ENCODE results near the gene DCTPP1. TPM values are rescaled to one million over a fixed set of nuclear protein-coding genes. Genes with fewer than 3 reads are reported as not detected.

DCTPP1 gene
- total and polyA plus RNA-seq, 2 of the 13 experiments (the other 11 are each of a cell fraction or from before 2014, with no cell fraction given), result 54.8 to 74.4 TPM

DNA sequence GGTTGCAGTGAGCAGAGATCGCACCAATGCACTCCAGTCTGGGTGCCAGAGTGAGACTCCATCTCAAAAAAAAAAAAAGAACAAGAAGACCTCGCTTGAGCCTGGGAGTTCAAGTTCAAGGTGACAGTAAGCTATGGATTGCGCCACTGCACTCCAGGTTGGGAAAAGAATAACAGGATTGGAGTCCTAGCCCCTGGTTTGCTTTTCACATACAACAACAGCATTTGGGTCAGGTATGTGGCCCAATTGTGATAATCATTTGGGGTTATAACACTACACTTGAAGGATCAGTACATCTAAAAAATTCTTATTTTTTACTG lies 19.2 kb upstream of the DCTPP1 start (continued):
- TF ChIP-seq TFE3 (CRISPR knock-in tag; IDR thresholded peaks at IDR 0.05) (no peak; the same call in 1 of the 2 replicates), NFYC (CRISPR knock-in tag; IDR thresholded peaks at IDR 0.05) (no peak), NCOA2 (CRISPR knock-in tag; IDR thresholded peaks at IDR 0.05) (0 out of 2 replicates have a peak, but pooled peaks have one; percentile 50), ZFAT (CRISPR knock-in tag; conservative IDR thresholded peaks at IDR 0.05) (no peak), CCAR2 (optimal IDR thresholded peaks at IDR 0.05; ENCODE audit: low read depth, low read length) (no peak), ZNF720 (CRISPR knock-in tag; IDR thresholded peaks at IDR 0.05) (0 out of 2 replicates have a peak, but pooled peaks have one; percentile 59), ZNF333 (CRISPR knock-in tag; IDR thresholded peaks at IDR 0.05; ENCODE audit: borderline replicate concordance) (no peak), HNRNPL (IDR thresholded peaks at IDR 0.05; ENCODE audit: low read depth, low read length) (no peak), ZNF430 (CRISPR knock-in tag; IDR thresholded peaks at IDR 0.05) (0 out of 2 replicates have a peak, but pooled peaks have one; percentile 49), ZNF12 (CRISPR knock-in tag; IDR thresholded peaks at IDR 0.05) (0 out of 2 replicates have a peak, but pooled peaks have one; percentile 22), HMG20B (CRISPR knock-in tag; conservative IDR thresholded peaks at IDR 0.05) (peak; percentile 71; the same call in 1 of the 2 replicates), ZNF552 (CRISPR knock-in tag; IDR thresholded peaks at IDR 0.05; ENCODE audit: borderline replicate concordance) (0 out of 2 replicates have a peak, but pooled peaks have one; percentile 6), NCOR1 (IDR thresholded peaks at IDR 0.05; ENCODE audit: borderline replicate concordance, low read length) (peak; percentile 93), ZNF773 (CRISPR knock-in tag; IDR thresholded peaks at IDR 0.05; ENCODE audit: borderline replicate concordance) (no peak), ZNF235 (CRISPR knock-in tag; IDR thresholded peaks at IDR 0.05; ENCODE audit: borderline replicate concordance) (no peak), ZNF180 (CRISPR knock-in tag; IDR thresholded peaks at IDR 0.05; ENCODE audit: borderline replicate concordance, low read depth) (no peak), SKI (IDR thresholded peaks at IDR 0.05; ENCODE audit: partially characterized antibody) (peak; percentile 95), ZNF329 (CRISPR knock-in tag; IDR thresholded peaks at IDR 0.05; ENCODE audit: low read depth) (no peak), AHR (CRISPR knock-in tag; IDR thresholded peaks at IDR 0.05) (no peak), EP300 (IDR thresholded peaks at IDR 0.05; ENCODE audit: low read depth in 2 of 2, low read length in 2 of 2) (peak in 1 of 2 experiments; percentile 57; a peak in 1 of 4 replicates), EP300 (CRISPR knock-in tag; IDR thresholded peaks at IDR 0.05; ENCODE audit: borderline replicate concordance) (no peak), ZSCAN25 (CRISPR knock-in tag; IDR thresholded peaks at IDR 0.05) (no peak), DMAP1 (CRISPR knock-in tag; IDR thresholded peaks at IDR 0.05) (no peak), ISX (CRISPR knock-in tag; conservative IDR thresholded peaks at IDR 0.05) (no peak), GATA4 (IDR thresholded peaks at IDR 0.05; ENCODE audit: borderline replicate concordance, low read depth) (no peak), POLR2G (IDR thresholded peaks at IDR 0.05; ENCODE audit: low read depth, low read length) (no peak), ATF7-NPFF (CRISPR knock-in tag; IDR thresholded peaks at IDR 0.05; ENCODE audit: low read depth) (no peak), ZNF432 (CRISPR knock-in tag; IDR thresholded peaks at IDR 0.05; ENCODE audit: borderline replicate concordance) (no peak), FIP1L1 (IDR thresholded peaks at IDR 0.05; ENCODE audit: borderline replicate concordance, insufficient read depth, low read depth, low read length) (no peak), RXRB (CRISPR knock-in tag; IDR thresholded peaks at IDR 0.05; ENCODE audit: borderline replicate concordance) (peak; percentile 96), GPBP1L1 (CRISPR knock-in tag; IDR thresholded peaks at IDR 0.05) (no peak), ZNF567 (CRISPR knock-in tag; IDR thresholded peaks at IDR 0.05; ENCODE audit: borderline replicate concordance) (no peak)

Measured in HepG2 (cell line).